HG03442 (cell line): ENCODE results near the gene PEX16.

ENCODE experiments used
- ATAC-seq: cut with Tn5 transposase; IDR thresholded peaks from one replicate; pipeline ENCODE4 v1.9.1; 2021; ENCODE audit warnings: mild to moderate bottlenecking, moderate library complexity; ENCODE audit not compliant: unreplicated experiment

The PEX16 gene

DNA sequence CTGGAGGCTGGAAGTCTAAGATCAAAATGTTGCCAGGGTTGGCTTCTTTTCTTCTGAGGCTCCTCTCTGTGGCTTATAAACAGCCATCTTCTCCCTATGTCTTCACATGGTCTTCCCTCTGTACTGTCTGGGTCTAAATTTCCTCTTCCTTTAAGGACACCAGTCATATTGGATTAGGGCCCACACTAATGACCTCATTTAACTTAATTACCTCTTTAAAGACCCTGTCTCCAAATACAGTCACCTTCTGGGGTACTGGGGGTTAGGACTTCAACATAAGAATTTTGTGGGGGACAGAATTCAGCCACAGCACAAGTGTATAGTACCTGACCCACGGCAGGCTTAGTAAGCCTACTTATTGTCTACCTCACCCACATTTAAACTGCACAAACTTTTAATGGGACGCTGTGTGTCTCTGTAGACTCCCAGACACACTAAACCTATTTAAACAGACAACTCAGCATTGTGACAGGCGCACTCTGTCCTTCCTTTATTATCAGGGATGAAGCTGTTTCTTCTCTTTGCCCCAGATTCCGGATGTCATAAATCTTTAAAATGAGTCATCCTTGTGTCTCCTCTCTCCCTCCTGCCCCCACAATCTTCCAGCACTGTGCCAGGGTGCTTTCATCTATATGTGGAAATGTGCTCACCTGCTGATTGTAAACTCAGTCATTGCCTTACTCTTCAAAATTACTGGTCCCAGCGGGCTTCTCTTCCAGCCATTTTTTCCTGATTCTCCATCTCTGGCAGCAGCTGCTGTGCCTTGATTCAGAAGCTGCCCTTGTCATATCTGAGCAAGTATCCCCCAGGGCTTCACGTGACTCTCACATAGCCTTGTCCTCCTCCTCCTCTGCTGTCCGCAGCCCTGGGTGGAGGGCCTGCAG is 37.6 kb downstream of the PEX16 start:
- ATAC-seq: no peak

DNA sequence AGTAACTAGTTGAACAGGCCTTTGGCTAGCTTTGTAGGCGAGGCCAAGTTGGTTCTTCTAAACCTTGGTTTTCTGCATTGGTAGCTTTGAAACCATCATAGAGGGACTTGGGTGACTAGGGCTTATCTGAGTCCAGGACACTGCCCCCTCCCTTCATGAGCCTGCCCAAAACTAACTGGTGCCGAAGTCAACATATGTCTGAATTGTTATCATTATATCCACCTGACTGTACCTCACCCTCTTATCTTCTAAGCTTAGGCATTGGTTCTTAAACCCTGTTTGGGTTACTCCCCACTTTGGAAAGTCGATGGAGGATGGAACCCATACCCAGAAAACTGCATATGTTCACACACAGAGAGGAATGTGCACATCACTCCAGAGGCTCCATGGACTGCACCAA is 39.8 kb downstream of the PEX16 start:
- ATAC-seq: no peak

DNA sequence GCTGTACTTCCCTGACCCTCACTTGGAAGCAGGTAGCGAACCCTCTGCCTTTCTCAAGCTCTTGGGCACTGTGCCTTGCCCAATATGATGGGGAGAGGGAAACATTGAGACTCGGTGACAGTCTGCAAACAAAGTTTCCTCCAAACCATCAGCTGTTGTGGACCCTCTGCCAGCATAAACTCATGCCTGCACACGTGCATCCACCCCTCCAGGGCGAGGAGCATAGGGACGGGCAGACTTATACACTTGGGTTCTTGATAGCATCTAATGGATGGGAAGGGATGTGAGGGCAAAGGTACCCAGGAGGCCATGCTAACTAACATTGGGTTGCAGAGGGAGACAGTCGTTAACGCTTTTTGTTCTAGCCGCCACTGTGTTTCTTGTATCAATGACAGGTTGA is 40.5 kb downstream of the PEX16 start:
- no peak for ATAC-seq

DNA sequence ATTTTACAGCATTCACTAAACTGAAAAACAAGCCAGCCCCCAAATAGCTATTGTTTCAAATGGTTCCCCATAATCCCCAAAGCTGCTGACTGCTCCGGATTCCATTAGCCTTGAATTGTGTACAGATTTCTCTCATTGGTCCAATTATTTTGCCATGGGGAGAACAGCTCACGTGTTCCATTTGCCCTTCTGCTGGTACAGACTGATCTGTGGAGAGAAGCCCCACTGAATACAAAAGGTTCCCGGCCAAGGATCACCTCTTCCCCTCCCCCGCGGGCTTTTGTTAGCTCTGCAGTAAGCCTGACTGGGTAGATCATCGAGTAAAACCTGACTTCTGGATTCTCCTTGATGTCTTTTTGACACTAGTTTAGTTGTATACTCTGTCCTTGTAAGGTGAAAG is 41.3 kb downstream of the PEX16 start:
- ATAC-seq: no peak

DNA sequence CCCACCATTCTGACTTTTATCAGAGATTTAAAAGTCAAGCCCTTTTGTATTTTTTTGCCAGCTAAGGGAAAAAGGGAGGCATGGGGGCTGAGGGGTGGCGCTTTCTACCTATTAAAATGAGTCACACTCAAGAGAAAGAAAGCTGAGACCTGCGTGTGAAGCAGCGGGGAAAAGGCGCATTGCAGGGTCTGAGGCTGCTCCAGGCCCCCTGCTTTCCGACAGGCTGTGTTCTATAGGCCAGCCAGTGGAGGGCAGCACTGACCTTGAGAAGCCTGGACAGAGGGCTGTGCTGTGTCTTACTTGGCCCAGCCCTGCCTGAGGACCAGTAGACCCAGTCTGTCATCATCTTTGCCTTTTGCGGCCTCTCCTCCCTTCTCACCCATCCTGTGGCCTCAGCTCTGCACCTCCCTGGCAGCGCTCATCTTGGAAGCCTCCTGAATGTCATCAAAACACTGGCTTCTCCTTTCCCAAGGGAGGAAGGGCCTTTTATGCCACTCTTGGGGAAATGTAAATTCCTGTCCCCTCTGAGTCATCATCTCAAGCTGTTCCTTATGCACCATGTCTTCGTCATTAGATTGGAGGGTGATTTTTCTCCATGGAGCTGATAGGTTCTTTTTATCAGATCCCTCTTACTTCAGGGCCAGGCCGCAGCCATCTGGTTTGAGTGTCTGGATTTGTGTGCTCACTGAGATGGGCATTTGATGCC is 44.9 kb downstream of the PEX16 start:
- ATAC-seq: no peak

DNA sequence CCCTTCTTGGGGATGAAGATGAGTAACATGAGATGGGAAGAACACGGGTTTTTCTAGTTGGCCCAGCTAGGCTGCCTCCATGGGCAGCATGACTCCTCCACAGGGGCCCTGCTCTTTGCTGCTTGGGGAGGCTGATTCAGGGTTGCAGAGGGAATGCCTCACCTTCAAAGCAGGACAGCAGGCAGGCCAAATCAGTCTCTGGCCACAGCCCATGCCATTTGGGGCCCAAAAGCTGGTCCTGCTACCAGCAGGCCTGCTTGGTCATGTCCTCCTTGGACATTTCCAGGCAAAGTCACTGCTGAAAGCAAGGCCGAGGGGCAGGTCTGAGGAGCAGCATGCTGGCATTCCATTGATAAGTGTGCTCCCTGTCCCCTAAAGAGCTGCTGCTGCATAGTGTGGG is 46.0 kb downstream of the PEX16 start:
- no peak for ATAC-seq

DNA sequence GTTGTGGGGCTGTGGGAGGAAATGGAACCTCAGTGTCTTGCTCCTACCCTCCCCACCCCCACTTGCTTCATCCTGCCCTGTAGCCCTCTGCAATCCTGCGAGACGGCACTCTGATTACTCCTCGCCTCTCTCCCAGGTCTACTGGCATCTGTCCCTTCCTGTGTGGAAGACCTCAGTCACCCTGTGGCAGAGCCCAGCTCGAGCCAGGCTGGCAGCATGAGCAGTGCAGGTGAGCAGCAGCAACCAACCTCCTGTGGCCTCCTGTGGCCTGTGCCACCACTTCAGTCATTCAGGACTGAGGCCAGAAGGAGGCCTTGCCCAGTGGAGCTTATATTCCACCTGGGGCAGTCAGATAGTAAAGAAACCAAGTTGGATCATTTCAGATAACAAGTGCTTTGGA is 47.0 kb downstream of the PEX16 start:
- ATAC-seq: no peak

DNA sequence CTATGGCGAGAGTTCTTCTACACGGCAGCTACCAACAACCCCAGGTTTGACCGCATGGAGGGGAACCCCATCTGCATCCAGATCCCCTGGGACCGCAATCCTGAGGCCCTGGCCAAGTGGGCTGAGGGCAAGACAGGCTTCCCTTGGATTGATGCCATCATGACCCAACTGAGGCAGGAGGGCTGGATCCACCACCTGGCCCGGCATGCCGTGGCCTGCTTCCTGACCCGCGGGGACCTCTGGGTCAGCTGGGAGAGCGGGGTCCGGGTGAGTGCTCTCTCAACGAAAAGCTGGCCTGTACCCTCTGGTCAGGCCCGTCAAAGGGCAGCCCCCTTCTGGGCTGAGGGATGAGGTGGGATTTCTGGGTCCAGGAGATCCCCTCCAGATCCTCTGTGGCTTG is 48.1 kb downstream of the PEX16 start:
- ATAC-seq: no peak

DNA sequence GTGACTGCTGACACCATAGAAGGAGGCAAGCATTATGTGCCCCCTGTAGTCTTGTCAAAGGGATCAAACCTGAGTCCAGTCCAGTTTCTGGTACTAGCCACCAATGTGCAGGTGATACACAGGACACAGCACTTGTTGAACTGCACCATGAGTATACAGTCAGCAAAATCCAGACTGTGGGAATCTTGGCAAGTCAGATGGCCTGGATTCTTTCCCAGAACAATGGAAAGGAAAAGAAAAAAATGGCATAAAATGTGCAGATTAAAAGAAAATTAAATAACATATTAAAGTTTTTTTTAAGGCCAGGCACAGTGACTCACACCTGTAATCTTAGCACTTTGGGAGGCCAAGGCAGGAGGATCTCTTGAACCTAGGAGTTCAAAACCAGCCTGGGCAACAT is 53.6 kb downstream of the PEX16 start:
- no peak for ATAC-seq

DNA sequence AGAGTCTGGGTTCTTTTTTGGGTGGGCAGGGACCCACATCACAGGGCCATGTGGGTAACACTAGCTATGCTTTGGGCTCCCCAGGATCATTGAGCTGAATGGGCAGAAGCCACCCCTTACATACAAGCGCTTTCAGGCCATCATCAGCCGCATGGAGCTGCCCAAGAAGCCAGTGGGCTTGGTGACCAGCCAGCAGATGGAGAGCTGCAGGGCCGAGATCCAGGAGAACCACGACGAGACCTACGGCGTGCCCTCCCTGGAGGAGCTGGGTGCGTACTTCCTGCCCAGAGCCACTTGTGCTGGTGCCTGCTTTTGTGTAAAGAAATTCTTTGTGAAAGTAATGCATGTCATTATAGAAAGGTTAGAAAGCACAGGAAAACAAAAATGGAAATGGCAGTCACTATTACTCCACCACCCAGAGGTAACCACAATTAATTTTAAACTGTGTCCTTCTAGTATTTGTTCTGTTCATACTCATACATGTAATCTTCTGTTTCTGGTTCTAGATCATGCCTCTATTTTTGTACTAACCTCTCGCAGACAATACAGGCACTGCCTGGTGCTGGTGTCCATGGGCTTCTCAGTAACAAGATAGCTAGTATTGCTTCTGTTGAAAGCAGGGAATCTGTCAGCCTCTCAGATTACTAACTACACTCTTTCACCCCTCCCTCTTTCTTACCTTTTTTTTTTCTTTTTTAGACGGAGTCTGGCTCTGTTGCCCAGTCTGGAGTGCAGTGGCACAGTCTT is 56.7 kb downstream of the PEX16 start:
- no peak for ATAC-seq

DNA sequence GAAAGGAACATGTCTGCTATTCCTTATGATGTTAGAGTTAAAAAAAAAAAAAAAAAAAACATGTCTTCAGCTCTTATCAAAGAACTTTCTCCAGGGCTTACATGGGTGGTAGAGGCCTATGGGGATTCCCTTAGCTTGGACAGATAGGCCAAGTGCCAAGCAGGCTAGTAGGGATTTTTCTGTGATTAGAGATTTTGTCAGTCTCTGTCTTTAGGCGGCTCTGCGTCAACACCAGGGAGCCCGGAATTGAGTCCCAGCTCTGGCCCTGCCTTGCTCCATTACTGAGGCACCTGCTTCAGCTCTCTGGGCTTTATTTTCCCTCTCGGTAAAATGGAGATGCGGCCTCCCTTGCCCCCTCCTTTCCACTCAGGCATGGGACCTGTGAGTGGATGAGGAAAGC is 57.3 kb downstream of the PEX16 start:
- ATAC-seq: no peak
